Cardiac septum (tissue), 1 donor: Measurements from ENCODE around the gene MPZL3. TPM values are rescaled to one million over a fixed set of nuclear protein-coding genes. Genes with fewer than 3 reads are reported as not detected.

Experiments
- DNase-seq: peaks from one replicate; pipeline ENCODE4 v3.0.0-alpha.2; 2020; ENCODE audit warnings: low spot score
- intact Hi-C: fragments of 100-400 bp; cut with DNase I; formaldehyde crosslinking; loops from one replicate; pipeline ENCODE4 v1.14.0; 2022
- total RNA-seq: library from RNA; stranded (reverse); fragmentation: NEBNext Ultra II Directional; extraction: Animal tissue kit (Norgen Biotek cat#: 25700); gene quantifications from one replicate; pipeline ENCODE4 v1.2.1, GENCODE V29; 2021
- donor health status: DM: no; HTN: no; CAD: no.

Gene MPZL3
- total RNA-seq, 1 donor from 2014 or later, result 3.8 TPM

- no peak for DNase-seq
- intact Hi-C loops, result no loop called here
These were observed 36.4 kb downstream of the MPZL3 start for GRCh38 chr11:118215765-118216164.

- intact Hi-C loops, result no loop called here
- DNase-seq, result no peak
These were observed 36.9 kb downstream of the MPZL3 start for GRCh38 chr11:118215262-118215661.

DNA sequence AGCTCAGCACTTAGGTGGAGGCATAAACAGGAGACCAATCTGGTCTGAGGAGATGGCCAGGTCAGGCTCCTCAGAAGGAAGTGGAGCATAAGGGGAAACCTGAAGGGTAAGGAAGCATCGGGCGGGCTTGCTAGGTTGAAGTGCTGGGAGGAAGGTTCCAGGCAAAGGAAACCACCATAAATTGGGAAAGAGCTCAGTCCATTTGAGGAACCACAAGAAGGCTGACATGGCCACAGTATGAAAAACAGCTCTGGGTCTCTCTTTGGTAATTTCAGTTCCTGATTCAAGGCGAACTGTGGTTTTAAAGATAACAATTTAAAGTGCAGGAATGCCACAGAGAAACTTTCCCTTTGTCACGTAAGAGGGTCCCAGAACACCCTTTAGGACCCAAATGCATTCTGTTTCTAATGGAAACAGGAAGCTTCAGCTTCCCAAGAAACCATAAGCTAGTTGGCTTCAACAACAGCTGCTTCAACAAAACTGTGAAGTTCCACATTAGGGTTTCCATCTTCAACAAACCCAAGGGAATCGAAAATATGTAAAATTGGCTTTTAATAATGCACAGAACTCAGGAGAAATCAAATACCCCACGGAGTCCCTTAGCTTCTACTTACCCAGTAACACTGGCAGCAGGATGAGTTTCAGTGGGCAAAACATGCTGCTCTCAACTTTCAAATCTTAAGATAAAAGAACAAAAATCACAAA is 37.8 kb downstream of the MPZL3 start:
- intact Hi-C loops, result no loop called here
- peak; percentile 84 for DNase-seq

DNA sequence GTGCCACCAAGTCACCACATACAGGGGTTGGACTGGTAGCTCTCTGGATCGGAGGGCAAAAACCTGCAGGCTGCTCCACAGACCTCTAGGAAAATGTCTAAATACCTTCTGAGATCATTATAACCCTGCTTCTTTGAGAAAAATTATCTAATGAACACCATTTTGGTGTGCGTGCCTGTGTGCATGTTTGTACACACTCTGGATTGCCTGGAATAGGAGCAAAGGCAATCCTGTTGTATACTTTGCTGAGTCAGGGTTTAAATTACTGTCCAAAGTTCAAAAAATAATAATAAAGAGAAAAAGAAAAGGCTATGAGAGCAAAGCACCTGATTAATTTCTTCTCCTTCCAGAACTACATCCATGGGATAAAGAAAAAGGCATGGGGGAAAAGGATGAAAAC is 38.4 kb downstream of the MPZL3 start:
- DNase-seq, result no peak
- intact Hi-C loops, result no loop called here

GRCh38 chr11:118213201-118213600 is 39.0 kb downstream of the MPZL3 start:
- intact Hi-C loops, result no loop called here
- DNase-seq, result no peak

DNA sequence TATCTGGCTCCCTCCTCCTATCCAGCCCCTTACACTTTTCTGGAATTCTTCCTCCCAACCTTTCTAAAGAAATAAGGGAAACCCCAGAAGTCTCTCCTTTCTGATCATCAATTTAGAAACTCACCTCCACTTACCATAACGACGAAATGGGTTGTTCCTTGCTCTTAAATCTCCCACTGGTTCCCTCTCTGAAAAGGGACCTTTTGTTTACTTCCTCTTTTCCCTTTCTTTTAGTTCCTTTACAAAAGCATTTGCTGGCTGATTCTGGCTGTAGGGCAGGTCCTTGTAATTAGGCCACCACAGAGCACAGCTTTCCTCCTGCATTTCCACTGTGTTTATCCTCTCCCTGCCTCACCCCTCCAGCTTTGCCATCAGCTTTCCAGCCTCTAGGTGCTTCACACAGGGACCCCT is 39.4 kb downstream of the MPZL3 start:
- no peak for DNase-seq
- intact Hi-C loops, result no loop called here

DNA sequence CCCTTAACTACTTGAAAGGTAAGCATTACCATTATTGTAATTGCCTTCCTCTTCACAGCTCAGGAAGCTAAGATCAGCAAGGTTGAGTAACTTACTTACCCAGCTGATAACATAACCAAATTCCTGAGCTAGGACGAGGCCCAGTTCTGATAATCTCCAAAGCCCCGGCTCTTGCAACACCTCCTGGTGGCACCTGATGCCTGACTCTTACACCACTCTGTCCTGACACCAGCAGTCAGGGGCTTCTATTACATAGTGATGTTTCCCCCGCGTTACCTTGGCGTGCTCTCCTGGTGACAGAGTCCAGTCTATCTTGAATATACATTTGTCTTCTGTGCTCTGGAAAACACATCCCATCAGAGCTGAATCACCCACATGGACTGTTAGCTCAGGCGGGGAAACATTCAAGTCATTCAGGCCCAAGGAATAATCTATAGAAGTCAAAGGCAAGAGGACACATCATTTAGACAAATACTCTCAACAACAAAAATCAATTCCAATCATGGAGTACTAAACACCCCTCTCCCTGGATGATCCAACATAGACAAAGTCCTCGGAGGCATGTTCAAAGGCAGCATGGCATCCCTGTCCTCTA is 39.9 kb downstream of the MPZL3 start:
- intact Hi-C loops, result no loop called here
- DNase-seq, result no peak

DNA sequence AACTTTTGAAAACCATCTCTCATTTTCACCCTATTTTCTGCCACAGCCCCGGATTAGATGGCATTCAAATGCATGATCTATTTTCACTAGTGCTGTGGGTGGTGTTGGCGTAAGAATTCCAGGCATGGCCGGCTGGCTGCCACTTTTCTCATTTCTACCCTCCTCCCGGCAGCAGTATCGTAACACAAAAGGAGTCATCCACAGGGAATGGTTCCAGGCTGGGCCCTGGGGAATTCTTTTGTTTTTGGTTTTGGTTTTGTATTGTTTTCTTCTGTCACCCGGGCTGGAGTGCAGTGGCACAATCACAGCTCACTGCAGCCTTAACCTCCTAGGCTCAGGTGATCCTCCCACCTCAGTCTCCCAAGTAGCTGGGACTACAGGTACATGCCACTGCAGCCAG is 41.2 kb downstream of the MPZL3 start:
- DNase-seq, result no peak
- intact Hi-C loops, result no loop called here

GRCh38 chr11:118210323-118210722 is 41.8 kb downstream of the MPZL3 start:
- no peak for DNase-seq
- intact Hi-C loops, result no loop called here

- no peak for DNase-seq
- intact Hi-C loops, result loop anchor here (10.0 kb wide), 1 partner anchor 276 kb away; no protein-coding TSS in a partner anchor
These were observed 43.1 kb downstream of the MPZL3 start for GRCh38 chr11:118209033-118209432.

- no peak for DNase-seq
- intact Hi-C loops, result loop anchor here (10.0 kb wide), 1 partner anchor 278 kb away; no protein-coding TSS in a partner anchor
These were observed 45.1 kb downstream of the MPZL3 start for GRCh38 chr11:118207079-118207478.

DNA sequence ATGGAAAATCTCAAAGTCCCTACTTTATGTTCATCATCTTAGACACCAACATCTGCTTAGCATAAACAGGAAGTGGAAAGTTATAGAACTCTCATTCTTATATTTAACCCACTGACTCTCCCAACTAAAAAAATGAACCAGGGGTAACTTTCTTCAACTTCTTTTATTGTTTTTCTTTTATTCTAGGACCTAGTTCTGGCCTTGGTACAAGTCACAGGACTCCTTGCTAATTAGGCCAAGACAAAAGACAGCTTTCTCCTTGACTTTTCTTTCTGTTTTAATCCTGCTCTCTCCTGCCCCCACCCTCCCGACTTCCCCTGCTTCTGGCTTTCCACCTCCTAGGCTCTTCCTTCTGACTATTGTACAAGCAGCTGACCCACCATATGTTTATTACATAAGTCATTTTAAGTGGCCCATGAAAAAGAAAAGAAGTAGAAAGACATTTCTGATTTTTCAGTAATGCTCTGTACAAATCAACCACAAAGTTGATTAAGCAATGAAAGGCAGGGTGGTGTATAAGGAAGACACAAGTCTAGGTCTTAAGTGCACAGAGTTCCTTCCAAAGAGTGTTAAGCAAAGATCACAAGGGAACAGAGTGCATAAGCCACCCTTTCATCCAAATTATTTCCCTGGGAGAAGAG is 45.7 kb downstream of the MPZL3 start:
- no peak for DNase-seq
- intact Hi-C loops, result loop anchor here (10.0 kb wide), 1 partner anchor 278 kb away; no protein-coding TSS in a partner anchor

DNA sequence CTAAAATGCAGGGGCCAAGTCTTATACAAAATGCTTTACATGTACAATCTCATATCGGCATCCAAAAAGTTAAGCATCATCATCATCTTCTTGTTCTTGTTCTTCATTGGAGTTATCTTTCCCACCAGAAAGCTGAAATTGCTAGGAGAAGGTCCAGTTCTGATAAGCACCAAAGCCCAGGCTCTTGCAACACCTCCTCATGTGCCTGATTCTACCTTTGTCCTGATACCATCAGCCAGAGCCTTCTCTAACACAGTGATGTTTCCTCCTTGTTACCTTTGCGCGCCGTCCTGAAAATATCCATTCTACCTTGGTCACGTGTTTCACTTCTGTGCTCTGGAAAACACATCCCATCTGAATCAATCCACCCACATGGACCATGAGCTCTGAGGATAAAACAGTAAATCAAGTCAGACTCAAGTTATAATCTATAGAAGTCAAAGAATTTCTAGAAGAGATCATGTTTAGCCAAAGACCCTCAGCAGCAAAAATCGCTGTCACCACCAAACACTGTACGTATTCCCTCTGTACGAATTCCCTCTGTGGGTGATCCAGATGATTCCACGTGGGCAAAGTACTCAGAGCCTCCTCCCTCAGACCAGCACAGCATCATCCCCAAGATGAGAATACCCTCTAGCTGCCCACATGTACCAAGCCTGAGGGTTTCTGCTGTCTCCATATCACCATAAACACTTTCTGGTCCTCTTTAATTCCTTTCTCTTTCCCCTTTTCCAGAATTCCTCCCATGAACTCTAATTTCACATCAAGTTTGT is 46.4 kb downstream of the MPZL3 start:
- no peak for DNase-seq
- intact Hi-C loops, result loop anchor here (10.0 kb wide), 1 partner anchor 279 kb away; no protein-coding TSS in a partner anchor

GRCh38 chr11:118202599-118203422 is 49.4 kb downstream of the MPZL3 start:
- intact Hi-C loops, result loop anchor here (10.0 kb wide), 1 partner anchor 282 kb away; no protein-coding TSS in a partner anchor
- no peak for DNase-seq

- intact Hi-C loops, result loop anchor here (10.0 kb wide), 1 partner anchor 283 kb away; no protein-coding TSS in a partner anchor
- DNase-seq, result no peak
These were observed 50.2 kb downstream of the MPZL3 start for GRCh38 chr11:118201966-118202365.

GRCh38 chr11:118200901-118201680 is 51.1 kb downstream of the MPZL3 start:
- intact Hi-C loops, result loop anchor here (10.0 kb wide), 1 partner anchor 284 kb away; no protein-coding TSS in a partner anchor
- no peak for DNase-seq

GRCh38 chr11:118200497-118200896 is 51.7 kb downstream of the MPZL3 start:
- intact Hi-C loops, result loop anchor here (10.0 kb wide), 1 partner anchor 284 kb away; no protein-coding TSS in a partner anchor
- DNase-seq, result no peak

DNA sequence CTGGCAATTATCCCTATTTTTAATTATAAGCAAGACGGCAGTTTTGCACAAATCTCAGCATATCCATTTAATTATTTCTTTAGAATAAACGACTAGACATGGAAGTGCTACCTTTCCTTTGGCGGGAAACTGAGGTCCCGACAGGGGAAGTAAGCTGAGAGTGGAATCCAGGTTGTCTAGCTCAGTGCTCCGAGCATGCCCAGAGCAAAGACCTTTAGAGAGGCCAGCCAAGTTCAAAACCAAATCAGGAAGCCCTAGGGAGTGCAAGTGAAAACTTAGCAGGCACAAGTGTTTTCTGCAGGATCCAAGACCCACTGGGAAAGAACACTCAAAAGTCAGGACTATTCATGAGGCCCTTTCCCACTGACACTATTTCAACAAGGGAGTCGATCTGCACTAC is 53.0 kb downstream of the MPZL3 start:
- no peak for DNase-seq
- intact Hi-C loops, result loop anchor here (2.0 to 5.0 kb wide), 3 partner anchors 38 to 154 kb away; no protein-coding TSS in a partner anchor
